HepG2 (cell line): Measurements from ENCODE around the gene HES1.

Experiments
- ATF3 ChIP-seq: sonication (generic); formaldehyde crosslinking; IDR thresholded peaks from 2 replicates; pipeline ENCODE4 v1.4.0; 2020; ENCODE audit warnings: missing genetic modification reagents
- CREB1 ChIP-seq, 2 experiments: fragments of 450-650 bp in 1 of 2; IDR thresholded peaks; 2 replicates each; pipeline ENCODE4 v1.6.1; 2016 to 2017; ENCODE audit warnings: control low read depth in 1 of 2, mild to moderate bottlenecking in 1 of 2, missing compliant biosample characterization in 1 of 2, missing genetic modification characterization in 1 of 2
- ELF4 ChIP-seq: sonication (generic); formaldehyde crosslinking; IDR thresholded peaks from 2 replicates; pipeline ENCODE4 v1.5.0; 2020; ENCODE audit warnings: missing genetic modification reagents, mild to moderate bottlenecking, moderate library complexity, borderline replicate concordance
- FOXK2 ChIP-seq: fragments of 450-650 bp; IDR thresholded peaks from 2 replicates; pipeline ENCODE4 v1.6.1; 2016
- RBM22 ChIP-seq: fragments of 200-400 bp; formaldehyde crosslinking; optimal IDR thresholded peaks from 2 replicates; pipeline ENCODE3; 2017; ENCODE audit warnings: mild to moderate bottlenecking, low read length, moderate library complexity
- RBM39 ChIP-seq: fragments of 200-400 bp; formaldehyde crosslinking; IDR thresholded peaks from one replicate; pipeline ENCODE4 v1.6.1; 2018; ENCODE audit warnings: antibody characterized with exemption, mild to moderate bottlenecking, low read depth, low read length; ENCODE audit not compliant: poor library complexity, severe bottlenecking
- RERE ChIP-seq: IDR thresholded peaks from 2 replicates; pipeline ENCODE4 v1.6.1; 2016; ENCODE audit warnings: low read depth, missing genetic modification reagents, missing compliant biosample characterization
- TBL1XR1 ChIP-seq: fragments of 150-350 bp; IDR thresholded peaks from 2 replicates; pipeline ENCODE4 v1.6.1; 2014; ENCODE audit warnings: borderline replicate concordance, low read length; ENCODE audit not compliant: partially characterized antibody
- TCF7L2 ChIP-seq: IDR thresholded peaks from 2 replicates; pipeline ENCODE4 v1.6.1; 2011; ENCODE audit warnings: mild to moderate bottlenecking, low read depth, low read length, moderate library complexity
- ZFP41 ChIP-seq: sonication (generic); formaldehyde crosslinking; IDR thresholded peaks from 2 replicates; pipeline ENCODE4 v1.4.0; 2020; ENCODE audit warnings: mild to moderate bottlenecking, missing genetic modification reagents, borderline replicate concordance
- ZNF615 ChIP-seq: sonication (generic); formaldehyde crosslinking; IDR thresholded peaks from 2 replicates; pipeline ENCODE4 v1.5.0; 2020; ENCODE audit warnings: mild to moderate bottlenecking, missing genetic modification reagents, borderline replicate concordance

GRCh38 chr3:194126790-194127189, 9.2 kb upstream of the HES1 start:
- TF ChIP-seq CREB1 (IDR thresholded peaks at IDR 0.05) (no peak), CREB1 (CRISPR knock-in tag; IDR thresholded peaks at IDR 0.05) (no peak), TCF7L2 (no peak), RBM22 (no peak), ZFP41 (no peak), ZNF615 (no peak), TBL1XR1 (no peak), FOXK2 (no peak), ATF3 (CRISPR knock-in tag) (no peak), ELF4 (CRISPR knock-in tag) (no peak), RBM39 (no peak), RERE (CRISPR knock-in tag) (no peak)
